ENCODE data around the gene CTTN. TPM values are rescaled to one million over a fixed set of nuclear protein-coding genes. Genes with fewer than 3 reads are reported as not detected.
"Not testable (repeated sequence)": the region's sequence is repeated elsewhere in the genome, so short reads cannot be mapped to it uniquely, and the experiment has no call there.

CTTN gene
- polyA plus RNA-seq, 4 donors = 132 to 226 (median 158) TPM

DNA sequence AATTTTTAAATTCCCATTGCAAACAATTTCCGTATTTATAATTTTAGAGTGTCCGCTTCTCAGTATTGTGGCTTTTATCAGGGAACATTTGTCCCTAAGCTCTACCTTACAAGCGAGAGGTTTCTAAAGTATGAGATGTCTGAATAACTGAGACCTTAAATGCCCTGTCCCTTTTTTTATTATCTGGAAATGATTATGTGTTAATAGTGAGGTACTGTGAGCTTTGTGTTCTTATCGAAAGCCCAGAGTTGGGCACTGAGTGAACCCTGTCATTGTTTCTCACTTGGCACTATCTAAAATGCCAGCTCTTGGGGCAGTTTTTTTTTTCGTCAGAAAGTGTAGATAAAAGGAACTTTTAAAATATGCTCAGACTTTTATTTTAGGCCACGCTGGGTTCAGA is 9.5 kb downstream of the CTTN start:
- DNase-seq (ENCODE audit: low read depth in 4 of 4, low spot score in 3 of 4) = no peak

DNA sequence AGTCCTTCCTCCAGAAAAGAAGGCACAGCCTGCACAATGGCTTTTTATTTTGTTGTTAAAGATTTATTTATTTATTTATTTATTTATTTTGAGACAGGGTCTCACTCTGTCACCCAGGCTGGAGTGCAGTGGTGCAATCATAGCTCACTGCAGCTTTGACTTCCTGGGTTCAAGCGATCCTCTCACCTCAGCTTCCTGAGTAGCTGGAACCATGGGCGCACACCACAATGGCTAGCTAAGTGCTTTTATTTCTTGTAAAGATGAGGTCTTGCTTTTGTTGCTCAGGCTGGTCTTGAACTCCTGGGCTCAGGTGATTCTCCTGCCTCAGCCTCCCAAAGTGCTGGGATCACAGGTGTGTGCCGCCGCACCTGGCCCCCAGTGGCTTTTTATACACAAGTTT is 10.0 kb downstream of the CTTN start:
- not testable (repeated sequence) for DNase-seq (ENCODE audit: low read depth in 4 of 4, low spot score in 3 of 4)

DNA sequence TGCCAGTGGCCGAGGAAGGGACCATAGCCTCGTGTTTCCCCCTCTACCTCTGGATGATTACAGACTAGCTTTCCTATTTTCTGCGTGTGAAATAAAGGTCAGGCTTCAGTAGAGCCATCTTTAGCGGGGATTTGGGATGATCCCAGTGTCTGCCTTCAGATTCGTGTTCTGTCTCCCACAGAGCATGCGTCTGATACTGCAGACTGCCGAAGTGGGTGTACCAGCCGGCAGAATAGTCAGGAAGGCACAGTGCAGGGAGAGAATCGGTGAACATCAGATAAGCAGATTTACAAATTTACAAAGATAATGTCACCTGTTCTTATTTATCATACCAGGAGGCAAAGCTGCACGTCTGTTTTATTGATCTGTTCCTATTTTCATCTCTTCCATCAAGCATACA is 11.1 kb downstream of the CTTN start:
- no peak for DNase-seq (ENCODE audit: low read depth in 4 of 4, low spot score in 3 of 4)

DNA sequence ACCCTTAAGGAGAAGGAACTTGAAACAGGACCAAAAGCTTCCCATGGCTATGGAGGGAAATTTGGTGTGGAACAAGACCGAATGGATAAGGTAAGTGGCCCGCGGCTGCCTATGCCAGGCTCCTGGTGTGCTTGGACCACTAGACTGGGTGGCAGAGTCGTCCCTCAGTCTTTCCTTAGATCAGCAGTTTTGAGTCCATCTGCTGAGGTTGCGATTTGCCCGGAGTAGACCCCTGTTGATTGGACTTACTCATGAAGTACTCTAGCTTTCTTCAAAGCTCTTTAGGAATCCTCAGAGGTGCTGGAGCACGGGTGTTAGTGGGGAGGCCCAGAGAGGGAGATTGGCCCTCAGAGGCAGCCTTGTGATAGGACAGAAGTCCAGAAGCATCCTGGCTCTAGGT is 11.5 kb downstream of the CTTN start:
- no peak for DNase-seq (ENCODE audit: low read depth in 4 of 4, low spot score in 3 of 4)

DNA sequence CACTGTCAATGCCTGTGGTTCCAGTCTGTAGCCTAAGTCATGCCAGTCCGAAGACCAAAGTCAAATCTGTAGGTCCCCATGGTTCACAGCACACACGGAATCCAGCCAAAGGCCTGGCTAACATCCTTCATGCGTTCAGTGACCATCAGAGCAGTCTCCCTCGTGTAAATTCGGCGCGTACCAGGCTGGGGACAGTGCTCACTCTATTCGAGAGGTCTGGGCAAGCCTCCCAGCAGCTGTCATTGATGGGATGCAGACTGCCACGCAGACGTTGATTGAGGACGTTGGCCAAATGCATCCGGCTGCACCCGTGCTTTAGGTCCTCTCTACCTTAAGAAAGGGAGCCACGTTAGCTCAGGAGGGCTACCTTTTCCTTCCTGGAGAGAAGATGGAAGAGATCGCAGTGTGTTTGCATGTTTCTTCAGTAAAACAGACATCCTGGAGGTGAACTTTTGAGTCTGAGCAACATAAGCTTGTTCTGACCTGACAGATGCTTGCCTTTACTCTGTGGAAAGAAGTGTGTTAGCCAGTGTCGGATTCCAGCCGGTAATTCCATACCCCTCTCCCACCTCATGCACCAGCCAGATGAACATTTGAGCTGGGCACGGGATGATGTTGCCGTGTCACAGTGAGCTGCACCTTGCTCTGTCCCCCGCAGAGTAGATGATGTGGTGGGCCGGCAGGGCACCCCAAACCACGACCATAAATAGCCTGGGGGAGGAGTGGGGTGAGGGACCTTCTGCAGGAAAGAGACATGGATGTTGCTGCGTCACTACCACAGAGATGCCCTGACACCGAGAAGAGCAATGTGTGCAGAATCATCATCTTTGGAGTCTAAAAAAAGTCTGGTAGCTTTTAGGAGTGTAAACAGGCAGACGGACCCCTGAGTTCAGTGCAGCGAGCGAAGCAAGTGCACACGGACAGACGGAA is 12.2 kb downstream of the CTTN start:
- peak in 1 of 4 donors; percentile 42 for DNase-seq (ENCODE audit: low read depth in 4 of 4, low spot score in 3 of 4)

DNA sequence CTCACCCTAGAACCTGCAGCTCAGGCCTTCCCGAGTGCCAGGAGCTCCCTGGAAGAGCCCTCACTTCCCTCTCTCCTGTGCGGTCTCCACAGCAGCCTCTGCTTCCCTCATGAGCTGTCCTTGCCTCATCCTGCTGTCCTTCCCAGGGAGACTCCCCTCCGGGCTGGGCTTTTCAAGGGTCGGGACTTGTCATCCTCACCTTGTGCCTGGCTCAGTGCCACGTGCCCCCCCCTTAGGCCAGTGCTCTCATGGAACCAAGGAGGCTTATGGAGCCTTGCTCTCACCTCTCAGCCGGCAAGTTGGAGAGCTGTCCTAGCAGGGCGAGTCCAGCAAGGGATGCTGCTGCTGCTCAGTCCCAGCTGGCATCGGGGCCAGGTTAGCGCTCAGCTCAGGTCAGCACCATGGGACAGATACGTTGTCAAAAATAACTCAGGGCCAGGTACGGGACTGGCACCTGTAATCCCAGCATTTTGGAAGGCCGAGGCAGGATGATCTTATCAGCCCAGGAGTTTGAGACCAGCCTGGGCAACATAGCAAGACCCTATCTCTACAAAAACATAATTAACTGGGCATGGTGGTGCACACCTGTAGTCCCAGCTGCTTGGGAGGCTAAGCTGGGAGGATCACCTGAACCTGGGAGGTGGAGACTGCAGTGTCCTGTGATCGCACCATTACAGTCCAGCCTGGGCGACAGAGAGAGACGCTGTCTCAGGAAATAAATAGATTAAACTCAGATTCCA is 13.6 kb downstream of the CTTN start:
- no peak for DNase-seq (ENCODE audit: low read depth in 4 of 4, low spot score in 3 of 4)

DNA sequence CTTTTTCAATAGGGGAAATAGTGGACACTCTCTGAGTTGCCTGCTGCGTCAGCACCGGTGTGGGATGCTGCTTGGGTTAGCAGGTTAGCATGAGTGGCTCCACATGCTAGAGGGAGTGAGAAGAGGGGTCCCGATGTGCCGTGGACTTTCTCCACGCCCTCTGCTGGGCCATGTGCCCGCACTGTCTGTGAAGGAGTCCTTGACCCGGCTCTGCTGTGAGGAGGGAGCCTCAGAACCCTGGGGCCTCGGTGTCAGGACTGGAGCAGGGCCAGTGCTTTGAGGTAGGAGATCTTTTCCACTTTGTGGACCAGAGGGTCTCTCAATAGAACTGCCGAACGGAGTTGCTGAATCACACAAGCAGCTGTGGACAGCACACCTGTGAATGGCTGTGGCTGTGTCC is 14.8 kb downstream of the CTTN start:
- DNase-seq (ENCODE audit: low read depth in 4 of 4, low spot score in 3 of 4) = no peak

DNA sequence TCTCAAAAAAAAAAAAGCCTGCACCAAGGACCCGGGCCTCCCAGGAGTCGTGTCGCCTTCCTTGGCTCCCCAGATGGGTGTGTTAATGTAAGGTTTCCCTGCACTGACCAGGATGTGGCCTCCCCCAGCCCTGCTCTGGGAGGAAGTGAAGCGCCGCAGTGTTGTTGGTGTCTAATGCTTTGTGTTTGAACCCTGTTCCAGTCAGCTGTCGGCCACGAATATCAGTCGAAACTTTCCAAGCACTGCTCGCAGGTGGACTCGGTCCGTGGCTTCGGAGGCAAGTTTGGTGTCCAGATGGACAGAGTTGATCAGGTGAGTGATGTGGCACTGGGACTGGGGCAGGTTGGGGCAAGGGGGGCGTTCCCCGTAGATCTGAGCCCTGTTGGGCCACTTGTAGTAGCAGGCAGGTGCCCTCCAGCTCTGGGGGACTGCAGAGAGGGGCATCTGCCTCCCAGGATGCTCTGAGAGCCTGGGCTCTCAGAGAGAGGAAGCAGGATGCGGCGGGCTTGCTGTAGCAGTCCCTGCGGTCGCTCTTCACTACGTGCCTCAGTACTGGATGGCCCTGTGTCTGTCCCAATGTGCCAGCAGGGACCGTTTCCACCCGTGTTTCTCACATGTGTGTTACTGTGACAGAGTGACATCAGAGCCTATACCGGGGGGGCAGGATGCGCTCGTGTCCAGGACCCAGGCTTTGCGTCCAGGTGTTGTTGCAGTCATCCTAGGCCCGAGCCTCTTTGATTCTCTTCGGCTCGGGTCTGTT is 16.2 kb downstream of the CTTN start:
- DNase-seq (ENCODE audit: low read depth in 4 of 4, low spot score in 3 of 4) = no peak

DNA sequence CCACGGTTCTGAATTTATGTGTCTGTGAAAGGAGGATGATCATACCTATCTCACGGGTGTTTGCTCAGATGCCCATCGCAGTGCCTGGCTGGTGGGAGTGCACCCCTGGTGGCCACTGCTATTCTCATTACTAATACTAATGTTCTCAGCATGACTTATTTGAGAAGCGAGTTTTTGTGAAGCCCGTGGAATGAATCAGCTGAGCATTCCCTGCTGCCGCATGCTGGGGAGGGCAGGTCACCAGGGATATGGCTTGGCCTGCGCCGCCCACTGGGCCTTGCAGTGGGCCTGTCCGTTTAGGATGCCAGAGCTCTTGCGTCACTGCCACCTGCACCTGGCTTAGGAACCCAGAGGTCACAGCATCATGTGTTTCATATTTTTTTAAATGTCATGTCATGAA is 16.9 kb downstream of the CTTN start:
- DNase-seq (ENCODE audit: low read depth in 4 of 4, low spot score in 3 of 4) = no peak

DNA sequence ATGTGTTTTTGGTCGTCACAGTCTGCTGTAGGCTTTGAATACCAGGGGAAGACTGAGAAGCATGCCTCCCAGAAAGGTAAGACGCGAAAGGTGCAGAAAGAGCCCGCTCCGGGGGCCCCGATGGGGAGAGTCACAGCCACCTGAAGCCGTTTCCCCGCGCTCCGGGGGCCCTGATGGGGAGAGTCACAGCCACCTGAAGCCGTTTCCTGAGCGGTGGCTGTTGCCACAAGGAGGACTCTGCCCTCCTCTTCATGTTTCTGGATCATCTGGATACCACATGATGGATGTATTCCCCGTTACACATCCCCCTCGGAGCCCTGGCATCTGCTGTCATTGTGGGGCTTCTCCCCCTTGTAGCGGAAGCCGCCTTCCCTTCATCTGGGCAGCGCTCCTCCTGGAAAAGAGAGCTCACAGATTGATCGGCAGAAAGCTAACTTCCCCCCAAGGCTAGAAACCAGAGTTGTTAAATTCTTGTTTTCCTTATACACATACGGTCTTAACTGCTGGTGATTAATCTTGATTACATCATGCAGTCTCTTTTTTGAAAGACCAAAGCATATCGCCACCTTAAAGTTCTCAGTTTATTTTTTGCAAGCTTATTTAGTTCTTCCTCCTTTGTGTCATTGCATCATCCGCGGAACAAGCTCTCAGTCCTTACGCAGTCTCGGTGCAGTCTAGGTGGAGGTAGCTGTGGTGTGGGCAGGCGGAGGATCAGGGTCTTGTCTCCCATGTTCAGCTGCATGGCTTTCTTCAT is 17.5 kb downstream of the CTTN start:
- DNase-seq (ENCODE audit: low read depth in 4 of 4, low spot score in 3 of 4) = no peak

DNA sequence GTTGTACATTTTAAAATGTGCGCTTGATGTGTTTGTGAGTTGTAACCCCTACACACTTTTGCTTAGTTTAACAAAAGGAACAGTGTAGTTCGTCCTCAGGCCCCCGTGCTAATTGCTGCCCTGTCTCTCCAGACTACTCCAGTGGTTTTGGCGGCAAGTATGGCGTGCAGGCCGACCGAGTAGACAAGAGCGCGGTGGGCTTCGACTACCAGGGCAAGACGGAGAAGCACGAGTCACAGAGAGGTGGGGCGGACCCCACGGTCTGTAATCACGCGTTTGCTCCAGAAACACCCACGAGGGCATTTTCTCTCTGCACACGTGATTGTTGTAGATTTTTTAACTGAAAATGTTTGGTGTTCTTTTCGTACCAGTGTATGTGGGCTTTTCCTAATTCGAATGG is 18.6 kb downstream of the CTTN start:
- DNase-seq (ENCODE audit: low read depth in 4 of 4, low spot score in 3 of 4) = no peak

DNA sequence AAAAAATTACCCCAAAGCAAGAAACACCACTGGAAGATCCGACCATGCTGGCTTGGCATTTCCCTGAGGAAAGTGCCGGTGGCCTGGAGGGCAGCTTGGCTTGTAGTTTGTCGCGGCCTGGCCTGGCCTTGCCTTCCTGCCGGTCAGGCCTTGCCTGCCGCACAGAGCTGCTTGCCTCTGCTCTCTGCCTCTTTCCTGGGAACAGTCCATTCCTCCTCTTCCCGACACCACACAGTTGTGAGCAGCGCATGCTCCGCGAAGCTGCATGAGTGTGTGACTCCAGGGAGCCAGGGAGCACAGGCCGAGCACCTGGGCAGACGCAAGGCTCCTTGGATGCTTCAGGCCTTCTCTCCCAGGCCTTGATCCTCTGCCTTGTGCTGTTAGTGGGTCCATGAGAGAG is 19.8 kb downstream of the CTTN start:
- no peak for DNase-seq (ENCODE audit: low read depth in 4 of 4, low spot score in 3 of 4)

DNA sequence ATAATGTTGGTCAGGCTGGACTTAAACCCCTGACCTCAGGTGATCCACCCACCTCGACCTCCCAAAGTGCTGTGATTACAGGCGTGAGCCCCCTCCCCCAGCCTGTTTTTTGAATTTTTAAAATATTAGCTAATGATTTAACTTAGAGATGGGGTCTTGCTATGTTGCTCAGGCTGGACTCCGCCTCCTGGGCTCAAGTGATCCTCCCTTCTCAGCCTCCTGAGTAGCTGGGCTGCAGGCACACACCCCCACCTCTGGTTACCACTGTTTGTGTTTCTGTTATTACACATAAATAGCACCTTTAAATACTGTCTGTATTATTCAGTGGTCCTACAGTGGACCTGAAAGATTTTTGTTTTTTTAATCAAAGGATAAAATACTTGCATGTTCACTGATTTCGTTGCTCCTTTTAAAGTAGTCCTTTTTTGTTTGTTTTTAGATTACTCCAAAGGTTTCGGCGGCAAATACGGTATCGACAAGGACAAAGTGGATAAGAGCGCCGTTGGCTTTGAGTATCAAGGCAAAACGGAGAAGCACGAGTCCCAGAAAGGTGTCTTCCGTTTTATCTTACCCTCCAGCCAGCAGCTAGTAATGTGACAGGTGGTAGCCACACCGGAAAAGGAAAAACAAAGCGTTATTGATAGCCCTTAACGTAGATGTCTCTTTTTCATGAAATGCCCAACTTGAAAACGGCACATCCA is 21.1 kb downstream of the CTTN start:
- no peak for DNase-seq (ENCODE audit: low read depth in 4 of 4, low spot score in 3 of 4)

DNA sequence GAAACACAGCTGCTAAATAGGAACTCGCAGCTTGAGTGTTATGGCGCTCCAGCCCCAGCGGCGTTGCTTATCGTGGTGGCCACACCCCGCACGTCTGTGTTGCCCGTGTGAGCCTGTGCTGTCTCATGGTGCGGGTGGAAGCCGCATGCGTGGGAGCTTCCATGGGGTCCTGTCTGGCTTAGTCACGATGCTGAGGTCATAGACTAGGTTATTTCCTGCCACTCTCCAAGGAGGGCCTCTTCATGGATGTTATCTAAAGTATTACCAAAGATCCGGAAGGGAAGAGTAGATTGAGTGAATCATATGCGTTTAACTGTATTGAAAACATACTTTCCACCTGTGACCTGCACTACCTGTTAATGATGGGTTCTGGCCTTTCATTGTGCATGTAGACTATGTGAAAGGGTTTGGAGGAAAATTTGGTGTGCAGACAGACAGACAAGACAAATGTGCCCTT is 21.7 kb downstream of the CTTN start:
- DNase-seq (ENCODE audit: low read depth in 4 of 4, low spot score in 3 of 4) = no peak

DNA sequence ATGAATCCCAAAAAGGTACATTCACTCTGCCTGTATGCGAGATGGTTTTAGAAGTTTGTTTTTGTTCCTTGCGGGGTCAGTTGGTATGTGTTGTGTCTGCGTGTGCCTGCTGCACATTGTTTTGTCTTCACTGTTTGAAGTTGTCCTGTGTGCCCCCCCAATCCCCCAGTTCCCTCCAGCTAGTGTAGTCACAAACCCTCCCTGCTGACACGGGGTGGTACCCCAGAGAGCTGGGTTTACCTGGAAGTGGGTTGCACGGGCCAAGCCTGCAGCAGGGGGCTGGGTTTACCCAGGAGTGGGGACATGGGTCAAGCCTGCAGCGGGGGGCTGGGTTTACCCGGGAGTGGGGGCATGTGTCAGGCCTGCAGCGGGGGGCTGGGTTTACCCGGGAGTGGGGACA is 22.2 kb downstream of the CTTN start:
- DNase-seq (ENCODE audit: low read depth in 4 of 4, low spot score in 3 of 4) = no peak

DNA sequence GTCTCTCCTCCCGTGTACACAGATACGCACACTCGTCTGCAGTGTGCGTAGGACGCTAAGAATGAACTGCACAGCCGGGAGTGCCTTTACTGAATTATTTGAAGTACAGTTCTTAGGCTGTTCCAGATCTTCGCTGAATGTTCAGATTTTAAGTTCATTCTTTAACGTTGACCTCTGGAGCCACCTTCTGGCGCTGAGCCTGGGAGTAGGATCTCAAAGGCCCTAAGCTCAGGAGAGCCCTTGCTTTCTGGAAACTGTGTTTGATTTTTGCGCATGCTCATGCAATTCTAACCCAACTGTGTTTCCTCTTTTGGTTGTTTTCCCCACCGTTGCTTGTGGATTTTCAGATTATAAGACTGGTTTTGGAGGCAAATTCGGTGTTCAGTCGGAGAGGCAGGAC is 22.8 kb downstream of the CTTN start:
- DNase-seq (ENCODE audit: low read depth in 4 of 4, low spot score in 3 of 4) = no peak

DNA sequence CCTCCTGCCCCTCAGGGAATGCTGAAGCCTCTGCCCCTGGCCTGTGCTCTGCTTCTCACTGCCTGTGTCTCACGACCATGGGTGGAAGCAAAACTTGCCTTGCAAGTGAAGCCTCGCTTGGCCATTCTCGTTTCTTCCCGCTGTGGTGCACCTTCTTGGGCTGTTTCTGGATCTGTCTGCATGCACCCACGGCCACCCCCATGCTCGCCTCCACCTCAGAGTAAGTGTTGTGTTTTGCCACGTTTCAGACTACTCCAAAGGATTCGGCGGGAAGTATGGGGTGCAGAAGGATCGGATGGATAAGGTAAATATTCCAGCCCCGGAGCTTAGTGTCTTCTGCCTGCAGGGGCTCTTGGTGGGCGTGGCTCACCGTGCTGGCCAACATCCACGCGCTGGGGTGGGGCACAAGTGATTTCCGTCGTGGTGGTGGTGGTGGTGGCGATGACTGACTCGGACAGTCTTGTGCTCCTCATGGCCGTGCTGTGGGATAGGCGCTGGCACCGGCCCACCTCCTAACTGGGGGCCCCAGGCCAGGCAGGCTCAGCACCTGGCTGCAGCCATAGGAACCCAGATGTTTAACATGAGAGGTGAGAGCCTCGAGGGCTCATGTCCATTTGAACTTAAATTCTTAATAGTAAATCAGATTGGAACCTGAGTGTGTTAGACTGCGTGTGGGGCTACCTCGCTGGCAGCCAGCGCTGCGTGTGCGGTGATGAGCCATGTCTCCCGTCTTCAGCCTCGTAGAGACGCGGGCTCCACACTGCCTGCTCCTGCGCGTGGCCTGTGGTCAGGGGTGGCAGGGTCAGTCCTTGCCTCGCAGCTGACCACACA is 24.6 kb downstream of the CTTN start:
- DNase-seq (ENCODE audit: low read depth in 4 of 4, low spot score in 3 of 4) = no peak

DNA sequence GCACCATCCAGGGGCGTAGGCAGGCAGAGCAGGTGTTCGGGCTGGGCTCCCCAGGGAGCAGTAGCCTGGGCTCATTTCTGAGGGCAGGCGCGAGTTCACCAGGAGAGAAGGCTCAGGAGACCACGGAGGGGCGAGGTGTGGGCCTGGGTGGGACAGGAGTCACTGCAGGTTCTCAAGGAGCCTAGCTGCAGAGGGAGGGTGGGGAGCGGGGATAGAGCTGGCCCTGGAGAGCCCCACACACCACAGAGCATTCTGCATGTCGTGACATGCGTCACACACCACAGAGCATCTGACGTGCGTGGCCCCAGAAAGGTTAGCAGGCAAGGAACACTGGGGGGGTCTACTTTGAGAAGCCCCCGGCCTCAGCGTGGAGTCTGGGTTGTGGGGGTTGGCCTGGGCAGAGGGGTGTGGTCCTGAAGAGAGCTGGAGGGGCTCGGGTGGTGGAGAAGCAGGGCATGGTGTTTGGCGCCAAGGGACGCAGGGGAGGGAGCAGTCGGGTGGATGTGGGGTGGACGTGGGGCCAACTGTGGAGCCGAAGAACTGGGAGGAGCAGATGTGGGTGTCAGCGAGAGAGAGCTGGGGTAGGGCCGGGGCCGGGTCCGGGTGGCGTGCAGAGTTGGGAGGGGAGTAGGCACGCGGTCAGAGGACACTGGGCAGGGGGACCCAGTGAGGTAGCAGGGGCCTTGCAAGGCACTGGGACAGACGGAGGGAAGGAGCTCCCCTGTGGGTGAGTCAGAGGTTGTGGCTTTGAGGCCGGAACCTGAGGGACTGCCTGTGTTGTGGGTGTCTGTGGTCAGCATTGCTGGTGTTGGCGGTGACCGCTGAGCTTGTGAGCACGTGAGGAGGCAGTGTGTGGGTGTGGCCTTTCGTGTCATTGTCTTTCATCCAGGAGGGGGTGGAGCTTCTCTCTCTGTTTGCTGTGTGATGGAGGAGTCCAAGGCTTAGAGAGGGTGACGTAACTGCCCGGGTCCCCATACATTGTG is 25.5 kb downstream of the CTTN start:
- DNase-seq (ENCODE audit: low read depth in 4 of 4, low spot score in 3 of 4) = no peak

Measured in left renal pelvis (tissue), 4 donors.